Fibroblast of mammary gland (primary cell): ENCODE data around the gene ALDH7A1.

ENCODE experiments used
- DNase-seq: peaks from one replicate; pipeline ENCODE4 v3.0.0-alpha.2; 2010; ENCODE audit warnings: low read depth
- H3K4me3 ChIP-seq: 2 replicates; pipeline ENCODE4 v1.5.1; 2011; ENCODE audit warnings: low read depth, mild to moderate bottlenecking, low read length, moderate library complexity; ENCODE audit not compliant: control insufficient read depth
- TF ChIP-seq, protein P1 (sequence below): conservative IDR thresholded peaks from 2 replicates; pipeline ENCODE4 v1.5.1; 2011; ENCODE audit warnings: low read depth, low read length, inconsistent platforms; ENCODE audit not compliant: control insufficient read depth, insufficient read depth

The ALDH7A1 gene

DNA sequence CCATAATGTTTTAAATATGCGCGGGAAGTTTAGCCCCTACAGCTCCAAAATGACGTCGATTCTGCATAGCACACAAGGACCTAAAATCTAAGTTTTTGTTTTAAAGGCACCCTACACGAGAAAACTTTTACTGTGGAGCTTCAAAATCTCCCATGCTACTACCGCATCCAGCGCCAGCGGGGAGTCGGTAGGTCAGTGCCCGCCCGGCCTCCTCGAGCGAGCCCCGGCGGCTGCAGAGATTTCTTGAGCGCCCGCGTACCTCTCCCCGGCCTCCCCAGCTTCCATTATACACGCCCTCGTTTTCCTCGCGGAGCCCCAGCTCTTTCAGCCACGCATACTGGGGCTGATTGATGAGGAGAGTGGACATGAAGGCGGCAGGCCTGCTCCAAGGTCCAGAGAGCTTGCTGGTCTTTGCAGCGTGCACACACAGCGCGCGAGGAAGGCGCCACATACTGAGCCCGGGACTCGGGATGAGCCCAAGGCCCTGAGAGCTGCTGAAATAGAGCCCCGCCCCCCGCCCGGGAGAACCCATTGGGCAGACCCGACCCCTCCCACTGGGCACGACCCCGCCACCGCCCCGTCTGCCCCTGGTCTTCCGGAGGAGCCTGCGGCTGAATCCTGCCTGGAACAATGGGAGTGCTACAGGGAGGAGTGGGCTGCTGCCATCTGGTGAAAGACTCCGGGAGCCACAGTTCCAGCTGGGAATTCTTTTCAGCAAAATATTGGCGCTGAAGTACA is at the start of gene ALDH7A1:
ALDH7A1 (minus strand) TSS at position 472 of the 738 bp plus-strand sequence; CDS start at position 451, 21 bp downstream.
- DNase-seq = peak; percentile 88
- TF ChIP-seq, protein P1, sequence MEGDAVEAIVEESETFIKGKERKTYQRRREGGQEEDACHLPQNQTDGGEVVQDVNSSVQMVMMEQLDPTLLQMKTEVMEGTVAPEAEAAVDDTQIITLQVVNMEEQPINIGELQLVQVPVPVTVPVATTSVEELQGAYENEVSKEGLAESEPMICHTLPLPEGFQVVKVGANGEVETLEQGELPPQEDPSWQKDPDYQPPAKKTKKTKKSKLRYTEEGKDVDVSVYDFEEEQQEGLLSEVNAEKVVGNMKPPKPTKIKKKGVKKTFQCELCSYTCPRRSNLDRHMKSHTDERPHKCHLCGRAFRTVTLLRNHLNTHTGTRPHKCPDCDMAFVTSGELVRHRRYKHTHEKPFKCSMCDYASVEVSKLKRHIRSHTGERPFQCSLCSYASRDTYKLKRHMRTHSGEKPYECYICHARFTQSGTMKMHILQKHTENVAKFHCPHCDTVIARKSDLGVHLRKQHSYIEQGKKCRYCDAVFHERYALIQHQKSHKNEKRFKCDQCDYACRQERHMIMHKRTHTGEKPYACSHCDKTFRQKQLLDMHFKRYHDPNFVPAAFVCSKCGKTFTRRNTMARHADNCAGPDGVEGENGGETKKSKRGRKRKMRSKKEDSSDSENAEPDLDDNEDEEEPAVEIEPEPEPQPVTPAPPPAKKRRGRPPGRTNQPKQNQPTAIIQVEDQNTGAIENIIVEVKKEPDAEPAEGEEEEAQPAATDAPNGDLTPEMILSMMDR = peak; percentile 38
- H3K4me3 ChIP-seq = peak within 1 kb of the TSS; percentile 66

DNA sequence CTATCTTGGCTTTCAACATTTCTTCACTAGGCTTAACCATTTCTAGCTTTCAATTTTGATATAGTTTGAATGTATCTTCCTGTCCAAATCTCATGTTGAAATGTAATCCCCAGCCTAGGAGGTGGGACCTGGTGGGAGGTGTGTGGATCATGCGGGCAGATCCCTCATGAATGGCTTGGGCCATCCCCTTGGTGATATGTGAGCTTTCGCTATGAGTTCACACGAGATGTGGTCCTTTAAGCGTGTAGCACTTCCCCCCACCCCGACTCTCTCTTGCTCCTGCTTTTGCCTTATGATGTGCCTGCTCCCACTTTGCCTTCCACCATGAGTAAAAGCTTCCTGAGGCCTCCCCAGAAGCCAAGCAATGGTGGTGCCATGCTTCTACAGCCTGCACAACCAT is 46.4 kb upstream of the ALDH7A1 start:
- no peak overlapping the region for H3K4me3 ChIP-seq
- DNase-seq = no peak
- TF ChIP-seq, protein P1 = no peak

DNA sequence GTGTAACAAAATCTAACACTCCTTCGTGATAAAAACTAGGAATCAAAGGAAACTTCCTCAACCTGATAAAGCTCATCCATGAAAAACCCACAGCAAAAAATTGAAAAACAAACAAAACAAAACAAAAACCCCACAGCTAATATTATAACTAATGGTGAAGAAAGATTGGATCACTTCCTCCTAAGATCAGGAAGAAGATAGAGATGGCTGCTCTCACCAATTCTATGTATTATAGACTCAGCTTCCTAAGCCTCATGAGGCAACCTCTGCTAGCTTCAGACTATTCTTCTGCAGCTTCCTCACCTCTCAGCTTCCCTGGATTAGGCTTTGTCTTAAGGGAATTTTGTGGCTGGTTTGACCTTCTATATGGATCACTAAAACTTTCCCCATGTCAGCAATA is 45.8 kb upstream of the ALDH7A1 start:
- DNase-seq = no peak
- H3K4me3 ChIP-seq = no peak overlapping the region
- TF ChIP-seq, protein P1 = no peak

DNA sequence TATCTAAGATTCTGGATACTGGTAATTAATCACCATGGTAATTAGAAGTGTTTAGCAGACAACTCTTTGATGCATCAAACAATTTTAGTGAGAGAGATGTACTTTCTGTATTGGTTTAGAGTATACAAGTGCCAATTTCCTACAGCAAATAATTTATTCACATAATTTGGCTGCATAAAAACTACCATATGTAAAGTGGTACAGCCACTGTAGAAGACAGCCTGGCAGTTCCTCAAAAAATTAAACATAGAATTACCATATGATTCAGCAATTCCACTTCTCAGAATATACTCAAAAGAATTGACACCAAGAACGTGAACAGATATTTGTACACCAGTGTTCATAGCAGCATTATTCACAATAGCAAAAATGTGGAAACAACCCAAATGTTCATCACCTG is 41.9 kb upstream of the ALDH7A1 start:
- no peak for DNase-seq
- H3K4me3 ChIP-seq = no peak overlapping the region
- TF ChIP-seq, protein P1 = no peak

DNA sequence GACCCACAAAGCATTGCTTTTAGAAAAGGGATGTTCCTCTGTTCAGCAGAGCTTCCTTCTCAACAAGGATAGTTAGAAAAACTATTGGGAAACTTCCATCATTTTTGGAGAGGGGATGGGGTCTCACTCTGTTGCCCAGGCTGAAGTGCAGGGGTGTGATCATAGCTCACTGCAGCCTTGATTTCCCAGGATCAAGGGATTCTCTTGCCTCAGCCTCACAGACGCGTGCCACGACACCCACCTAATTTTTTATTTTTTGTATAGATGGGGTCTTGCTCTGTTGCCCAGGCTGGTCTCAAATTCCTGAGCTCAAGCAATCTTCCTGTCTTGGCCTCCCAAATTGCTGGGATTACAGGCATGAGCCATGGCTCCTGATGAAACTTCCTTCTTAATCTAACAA is 40.6 kb upstream of the ALDH7A1 start:
- no peak overlapping the region for H3K4me3 ChIP-seq
- TF ChIP-seq, protein P1 = no peak
- DNase-seq = no peak

DNA sequence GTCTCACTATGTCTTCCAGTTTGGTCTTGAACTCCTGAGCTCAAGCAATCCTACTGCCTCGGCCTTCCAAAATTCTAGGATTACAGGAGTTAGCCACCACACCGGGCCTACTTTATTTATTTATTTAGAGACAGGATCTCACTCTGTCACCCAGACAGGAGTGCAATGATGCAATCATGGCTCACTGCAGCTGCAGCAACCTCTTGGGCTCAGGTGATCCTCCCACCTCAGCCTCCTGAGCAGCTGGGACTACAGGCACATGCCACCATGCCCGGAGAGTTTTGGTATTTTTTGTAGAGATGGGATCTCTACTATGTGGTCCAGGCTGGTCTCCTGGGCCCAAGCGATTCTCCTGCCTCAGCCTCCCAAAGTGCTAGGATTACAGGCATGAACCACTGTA is 38.5 kb upstream of the ALDH7A1 start:
- H3K4me3 ChIP-seq = no peak overlapping the region

More for the DNA sequence above, 38.5 kb upstream of the ALDH7A1 start:
- TF ChIP-seq, protein P1 = no peak
- DNase-seq = no peak
